ENCODE measurements around the gene GPR132. TPM values are rescaled to one million over a fixed set of nuclear protein-coding genes. Genes with fewer than 3 reads are reported as not detected.

Gene GPR132
- total RNA-seq, 2 donors from 2014 or later, result 0.68 to 1.4 TPM

DNA sequence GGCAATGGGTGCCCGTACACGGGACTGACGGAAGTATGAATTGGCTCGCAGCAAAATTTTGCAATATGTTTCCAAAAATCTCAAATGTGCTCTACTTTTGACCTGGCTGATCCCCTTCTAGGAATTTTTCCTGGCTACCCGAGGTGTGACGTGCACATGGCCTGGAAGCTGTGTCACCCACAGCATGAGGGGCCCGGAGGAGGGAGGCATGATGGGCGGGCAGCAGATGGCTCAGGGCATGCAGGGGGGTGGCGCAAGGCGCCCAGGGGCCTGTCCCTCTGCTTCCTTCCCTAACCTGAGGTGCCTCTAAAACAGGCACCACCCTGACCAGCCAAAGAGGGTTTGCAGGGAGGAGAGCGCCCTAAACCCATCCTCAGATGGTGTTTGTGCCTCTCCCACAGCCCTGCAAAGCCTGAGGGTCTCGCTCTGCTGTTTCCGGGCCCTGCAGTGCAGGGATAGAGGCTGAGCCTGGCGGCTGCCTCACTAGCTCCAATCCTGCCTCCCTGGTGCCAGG is 6.7 kb downstream of the GPR132 start:
- H3K4me3 ChIP-seq, result no peak overlapping the region
- no peaks in the 10 kb centered on the region for H3K27me3 ChIP-seq (replicated peaks; ENCODE audit: insufficient read depth)
- intact Hi-C loops (cut with DNase I), result no loop called here
- no peaks in the 10 kb centered on the region for H3K9me3 ChIP-seq
- H3K4me1 ChIP-seq (replicated peaks), result no peaks in the 10 kb centered on the region
- 81% methylated on average over 11 of the region's 14 CpGs for WGBS
- no peaks in the 10 kb centered on the region for H3K36me3 ChIP-seq
- DNase-seq (ENCODE audit: low spot score), result no peak
- TF ChIP-seq POLR2AphosphoS5 (IDR thresholded peaks at IDR 0.05) (no peak), POLR2A (IDR thresholded peaks at IDR 0.05) (no peak)
- no peak overlapping the region for H3K27ac ChIP-seq

GRCh38 chr14:105056303-105056831 is 8.9 kb downstream of the GPR132 start:
- Histone ChIP-seq H3K9me3 (no peaks in the 10 kb centered on the region), H3K36me3 (no peaks in the 10 kb centered on the region), H3K27ac (no peak overlapping the region), H3K4me1 (replicated peaks) (no peaks in the 10 kb centered on the region), H3K27me3 (replicated peaks; ENCODE audit: insufficient read depth) (no peaks in the 10 kb centered on the region), H3K4me3 (no peak overlapping the region)
- TF ChIP-seq POLR2AphosphoS5 (IDR thresholded peaks at IDR 0.05) (no peak), POLR2A (IDR thresholded peaks at IDR 0.05) (no peak)
- TF ChIP-seq, protein P1, sequence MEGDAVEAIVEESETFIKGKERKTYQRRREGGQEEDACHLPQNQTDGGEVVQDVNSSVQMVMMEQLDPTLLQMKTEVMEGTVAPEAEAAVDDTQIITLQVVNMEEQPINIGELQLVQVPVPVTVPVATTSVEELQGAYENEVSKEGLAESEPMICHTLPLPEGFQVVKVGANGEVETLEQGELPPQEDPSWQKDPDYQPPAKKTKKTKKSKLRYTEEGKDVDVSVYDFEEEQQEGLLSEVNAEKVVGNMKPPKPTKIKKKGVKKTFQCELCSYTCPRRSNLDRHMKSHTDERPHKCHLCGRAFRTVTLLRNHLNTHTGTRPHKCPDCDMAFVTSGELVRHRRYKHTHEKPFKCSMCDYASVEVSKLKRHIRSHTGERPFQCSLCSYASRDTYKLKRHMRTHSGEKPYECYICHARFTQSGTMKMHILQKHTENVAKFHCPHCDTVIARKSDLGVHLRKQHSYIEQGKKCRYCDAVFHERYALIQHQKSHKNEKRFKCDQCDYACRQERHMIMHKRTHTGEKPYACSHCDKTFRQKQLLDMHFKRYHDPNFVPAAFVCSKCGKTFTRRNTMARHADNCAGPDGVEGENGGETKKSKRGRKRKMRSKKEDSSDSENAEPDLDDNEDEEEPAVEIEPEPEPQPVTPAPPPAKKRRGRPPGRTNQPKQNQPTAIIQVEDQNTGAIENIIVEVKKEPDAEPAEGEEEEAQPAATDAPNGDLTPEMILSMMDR (IDR thresholded peaks at IDR 0.05), result no peak
- 75% methylated on average over 22 of the region's 22 CpGs for WGBS
- intact Hi-C loops (cut with DNase I), result no loop called here
- DNase-seq (ENCODE audit: low spot score), result no peak

GRCh38 chr14:105055736-105056302 is 9.4 kb downstream of the GPR132 start:
- Histone ChIP-seq H3K9me3 (no peaks in the 10 kb centered on the region), H3K36me3 (no peaks in the 10 kb centered on the region), H3K4me1 (replicated peaks) (no peaks in the 10 kb centered on the region), H3K4me3 (no peak overlapping the region), H3K27ac (no peak overlapping the region), H3K27me3 (replicated peaks; ENCODE audit: insufficient read depth) (no peaks in the 10 kb centered on the region)
- 81% methylated on average over 33 of the region's 33 CpGs for WGBS
- no peak for DNase-seq (ENCODE audit: low spot score)
- intact Hi-C loops (cut with DNase I), result no loop called here
- TF ChIP-seq, protein P1 (IDR thresholded peaks at IDR 0.05), result no peak

DNA sequence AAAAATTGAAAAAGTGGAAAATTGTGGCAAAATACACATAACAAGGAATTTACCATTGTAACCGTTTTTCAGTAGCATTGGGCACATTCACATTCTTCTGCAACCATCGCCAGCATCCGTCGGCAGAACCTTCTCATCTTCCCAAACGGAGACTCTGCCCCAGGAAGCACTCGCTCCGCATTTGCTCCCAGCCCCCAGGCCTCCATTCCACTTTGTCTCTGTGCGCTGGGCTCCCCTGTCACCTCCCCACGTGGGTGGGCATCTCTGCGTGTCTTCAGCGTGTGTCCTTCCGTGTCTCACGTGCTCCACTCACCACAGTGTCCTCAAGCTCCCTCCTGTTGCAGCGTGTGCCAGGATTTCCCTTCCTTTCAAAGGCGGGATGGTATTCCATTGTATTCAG is 9.9 kb downstream of the GPR132 start:
- WGBS, result 77% methylated on average over 15 of the region's 15 CpGs
- TF ChIP-seq POLR2A (IDR thresholded peaks at IDR 0.05) (no peak), POLR2AphosphoS5 (IDR thresholded peaks at IDR 0.05) (no peak)
- TF ChIP-seq, protein P1 (IDR thresholded peaks at IDR 0.05), result no peak
- no peaks in the 10 kb centered on the region for H3K4me1 ChIP-seq (replicated peaks)
- H3K9me3 ChIP-seq, result no peaks in the 10 kb centered on the region
- no peak for DNase-seq (ENCODE audit: low spot score)
- H3K27me3 ChIP-seq (replicated peaks; ENCODE audit: insufficient read depth), result no peaks in the 10 kb centered on the region
- intact Hi-C loops (cut with DNase I), result no loop called here
- H3K36me3 ChIP-seq, result no peaks in the 10 kb centered on the region
- H3K27ac ChIP-seq, result no peak overlapping the region
- no peak overlapping the region for H3K4me3 ChIP-seq

DNA sequence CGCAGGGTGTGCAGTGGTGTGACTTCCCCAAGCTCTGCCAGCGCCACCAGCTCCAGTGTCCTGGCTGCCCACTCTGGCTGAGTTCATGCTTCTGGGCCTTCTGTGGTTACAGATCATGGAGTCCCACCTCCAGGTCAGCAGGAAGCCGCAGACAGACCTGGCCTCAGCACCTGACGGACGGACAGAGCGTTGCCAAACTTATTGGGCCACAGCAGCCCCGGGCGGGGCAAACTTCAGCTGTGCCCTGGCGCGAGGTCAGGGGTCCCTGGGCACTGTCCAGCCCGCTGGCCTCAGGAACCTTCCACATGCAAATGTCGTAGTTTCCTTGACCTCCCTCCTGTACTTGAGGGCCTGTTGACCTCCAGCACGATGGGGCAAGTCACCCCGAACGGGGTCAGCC is 11.2 kb downstream of the GPR132 start:
- WGBS, result 94% methylated on average over 15 of the region's 15 CpGs
- H3K4me3 ChIP-seq, result no peak overlapping the region
- no peak for DNase-seq (ENCODE audit: low spot score)
- intact Hi-C loops (cut with DNase I), result no loop called here
- H3K36me3 ChIP-seq, result no peaks in the 10 kb centered on the region
- no peaks in the 10 kb centered on the region for H3K27me3 ChIP-seq (replicated peaks; ENCODE audit: insufficient read depth)
- no peak for TF ChIP-seq POLR2A (IDR thresholded peaks at IDR 0.05)
- no peak for TF ChIP-seq POLR2AphosphoS5 (IDR thresholded peaks at IDR 0.05)
- TF ChIP-seq, protein P1 (IDR thresholded peaks at IDR 0.05), result no peak
- no peaks in the 10 kb centered on the region for H3K4me1 ChIP-seq (replicated peaks)
- H3K9me3 ChIP-seq, result no peaks in the 10 kb centered on the region
- no peak overlapping the region for H3K27ac ChIP-seq

All from prostate gland (tissue), 2 donors.